Measurements from ENCODE around the gene EHD1. TPM values are rescaled to one million over a fixed set of nuclear protein-coding genes. Genes with fewer than 3 reads are reported as not detected.

Gene EHD1
- total and polyA plus RNA-seq, 9 of the 15 experiments (the other 6 are each of a cell fraction or from before 2014, with no cell fraction given), result 0.46 to 65.0 (median 16.4) TPM

GRCh38 chr11:64810271-64810890 lies 68.0 kb downstream of the EHD1 start, which contains the start of gene MEN1 (continued):
- TF ChIP-seq PCBP1 (IDR thresholded peaks at IDR 0.05; ENCODE audit: low read depth, low read length, poor library complexity, severe bottlenecking) (peak; percentile 73), IRF2 (CRISPR knock-in tag; IDR thresholded peaks at IDR 0.05) (no peak), ZBED1 (IDR thresholded peaks at IDR 0.05) (no peak), NR0B1 (IDR thresholded peaks at IDR 0.05; ENCODE audit: partially characterized antibody) (no peak), ZNF592 (IDR thresholded peaks at IDR 0.05) (peak; percentile 38; the same call in 1 of the 2 replicates), ZSCAN29 (IDR thresholded peaks at IDR 0.05) (no peak), MCM2 (IDR thresholded peaks at IDR 0.05; ENCODE audit: low read depth) (no peak), FOXO4 (CRISPR knock-in tag; IDR thresholded peaks at IDR 0.05) (no peak), PURB (CRISPR knock-in tag; IDR thresholded peaks at IDR 0.05; ENCODE audit: low read depth) (no peak), USF1 (CRISPR knock-in tag; IDR thresholded peaks at IDR 0.05) (no peak), NR4A1 (CRISPR knock-in tag; IDR thresholded peaks at IDR 0.05) (no peak), NR4A1 (tag; IDR thresholded peaks at IDR 0.05) (no peak), VEZF1 (CRISPR knock-in tag; IDR thresholded peaks at IDR 0.05) (peak; percentile 73), E2F1 (CRISPR knock-in tag; IDR thresholded peaks at IDR 0.05) (peak; percentile 58; the same call in 1 of the 2 replicates), ZNF263 (CRISPR knock-in tag; IDR thresholded peaks at IDR 0.05; ENCODE audit: borderline replicate concordance) (no peak), ZNF146 (CRISPR knock-in tag; IDR thresholded peaks at IDR 0.05; ENCODE audit: unreplicated experiment) (no peak)

Measured in K562 (cell line).